Middle frontal gyrus (tissue), 1 donor: ENCODE measurements around the gene FANCM.
"Not testable (repeated sequence)": the region's sequence is repeated elsewhere in the genome, so short reads cannot be mapped to it uniquely, and the experiment has no call there.

Experiments used
- DNase-seq: peaks from one replicate; pipeline ENCODE4 v3.0.0-alpha.2; 2015; ENCODE audit warnings: low spot score; ENCODE audit errors: extremely low spot score

The FANCM gene

DNA sequence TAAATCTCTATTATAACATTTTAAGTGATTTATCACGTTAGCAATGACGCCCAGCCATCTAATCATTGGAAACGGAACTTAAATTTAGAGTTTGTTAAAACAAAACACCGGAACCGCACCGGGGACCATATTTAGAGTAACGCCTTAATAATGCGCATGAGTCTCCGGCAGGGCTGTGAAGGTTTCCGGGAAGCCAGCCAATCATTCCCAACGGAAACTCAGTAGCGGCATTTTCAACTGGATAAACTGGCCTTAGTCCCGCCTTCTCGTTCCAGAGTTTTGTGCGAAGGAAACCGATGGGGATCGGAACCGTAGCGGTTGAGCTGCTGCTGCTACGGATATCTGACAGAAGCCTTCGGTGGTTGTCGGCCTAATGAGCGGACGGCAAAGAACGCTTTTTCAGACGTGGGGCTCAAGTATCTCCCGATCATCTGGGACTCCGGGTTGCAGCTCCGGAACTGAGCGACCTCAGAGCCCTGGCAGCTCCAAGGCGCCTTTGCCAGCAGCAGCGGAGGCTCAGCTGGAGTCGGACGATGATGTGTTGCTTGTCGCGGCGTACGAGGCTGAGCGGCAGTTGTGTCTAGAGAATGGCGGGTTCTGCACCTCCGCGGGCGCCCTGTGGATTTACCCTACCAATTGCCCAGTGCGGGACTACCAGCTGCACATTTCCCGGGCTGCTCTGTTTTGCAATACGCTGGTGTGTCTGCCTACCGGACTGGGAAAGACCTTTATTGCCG is at the start of gene FANCM:
FANCM (plus strand) TSS at position 272 of the 737 bp plus-strand sequence; CDS start at position 374, 102 bp downstream.
- DNase-seq, result peak; percentile 93

DNA sequence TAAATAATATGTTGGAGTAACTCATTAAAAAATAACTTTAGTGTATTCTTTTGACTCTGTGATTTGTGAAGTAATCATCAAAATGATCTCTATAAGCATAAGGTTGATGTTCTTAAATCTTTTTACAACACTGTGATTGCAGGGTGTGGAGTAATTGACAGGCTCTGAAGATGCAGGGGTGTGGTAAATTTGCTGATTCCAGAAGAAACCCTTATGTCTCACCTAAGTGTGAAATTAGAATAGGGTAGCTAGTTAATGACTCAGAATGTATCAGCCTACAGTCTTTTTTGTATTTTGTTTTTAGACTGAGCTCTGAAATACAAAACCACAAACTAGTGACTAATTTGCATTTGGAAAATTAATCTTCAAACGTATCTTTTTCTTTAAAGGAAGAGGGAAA is 45.9 kb upstream of the FANCM start:
- no peak for DNase-seq

- no peak for DNase-seq
Observed at GRCh38 chr14:45091710-45092109, 44.0 kb upstream of the FANCM start.

DNA sequence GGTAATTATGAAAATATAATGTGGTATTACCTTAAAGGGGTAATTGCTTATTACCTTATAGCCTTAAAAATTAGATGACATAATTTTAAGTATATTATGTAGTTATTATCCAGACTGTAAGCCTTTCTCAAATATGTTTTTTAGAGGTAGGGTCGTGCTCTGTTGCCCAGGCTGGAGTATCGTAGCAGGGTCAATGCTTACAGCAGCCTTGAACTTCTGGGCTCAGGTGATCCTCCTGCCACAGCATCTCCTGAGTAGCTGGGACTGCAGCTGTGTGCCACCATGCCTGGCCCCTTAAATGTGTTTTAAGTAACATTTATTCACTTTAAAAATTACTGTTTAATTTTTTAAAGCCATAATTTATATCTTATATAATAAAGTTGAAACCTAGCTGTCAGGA is 41.5 kb upstream of the FANCM start:
- DNase-seq, result no peak

GRCh38 chr14:45095143-45095542 is 40.6 kb upstream of the FANCM start:
- no peak for DNase-seq

DNA sequence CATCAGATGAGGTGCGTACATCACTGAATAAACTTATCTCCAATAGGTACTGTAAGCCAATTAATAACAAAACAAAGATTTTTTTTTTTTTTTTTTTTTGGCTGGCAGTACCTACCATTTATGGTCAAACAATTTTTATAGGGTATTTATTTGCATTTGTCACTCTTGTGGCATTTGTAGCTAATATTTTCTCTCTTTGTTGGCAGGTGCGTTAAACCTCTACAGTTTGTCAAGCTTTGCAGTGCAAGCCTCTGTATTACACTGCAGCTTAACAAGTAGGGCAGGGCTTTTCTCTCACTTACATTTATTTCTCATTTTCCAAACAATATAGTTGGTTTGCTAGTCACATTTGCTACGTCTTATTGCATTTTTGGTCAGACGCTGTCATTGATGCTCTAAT is 39.5 kb upstream of the FANCM start:
- DNase-seq, result no peak

DNA sequence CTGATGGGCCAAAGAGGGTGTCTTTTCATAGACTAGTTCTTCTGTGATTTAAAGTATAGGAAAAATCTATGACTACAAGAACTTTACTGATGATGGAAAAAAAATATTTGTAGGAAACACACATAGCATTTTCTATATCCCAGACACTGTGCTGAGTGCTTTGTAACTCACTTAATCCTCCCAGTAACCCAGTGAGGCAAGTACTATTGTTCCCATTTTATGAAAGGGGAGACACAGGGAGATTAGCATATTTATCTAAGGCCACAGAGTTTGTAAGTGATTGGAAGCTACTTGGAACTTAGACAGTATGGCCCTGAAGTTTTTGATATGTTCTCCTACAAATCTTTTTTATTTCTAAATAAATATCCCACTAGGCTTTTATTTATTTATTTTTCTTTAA is 31.9 kb upstream of the FANCM start:
- no peak for DNase-seq

GRCh38 chr14:45104561-45104960 is 31.2 kb upstream of the FANCM start:
- no peak for DNase-seq

- no peak for DNase-seq
Observed at GRCh38 chr14:45112896-45113781, 22.6 kb upstream of the FANCM start.

DNA sequence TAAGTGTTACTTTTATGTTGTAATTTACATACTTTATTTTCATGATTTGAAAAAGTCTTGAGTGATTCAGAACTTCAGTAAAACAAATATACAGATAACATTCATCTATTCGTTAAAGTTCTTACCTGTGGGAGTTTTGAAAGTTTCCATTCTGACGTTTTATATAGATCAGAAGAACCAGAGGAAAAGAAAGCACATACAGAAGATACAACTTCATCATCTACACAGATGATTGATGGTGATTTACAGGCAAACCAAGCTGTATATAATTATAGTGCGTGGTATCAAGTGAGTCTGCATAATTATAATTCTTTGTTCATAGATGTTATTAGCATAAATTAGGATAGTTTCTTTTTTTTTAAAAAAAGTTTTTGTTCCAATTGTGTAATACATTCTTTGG is 21.4 kb upstream of the FANCM start:
- no peak for DNase-seq

DNA sequence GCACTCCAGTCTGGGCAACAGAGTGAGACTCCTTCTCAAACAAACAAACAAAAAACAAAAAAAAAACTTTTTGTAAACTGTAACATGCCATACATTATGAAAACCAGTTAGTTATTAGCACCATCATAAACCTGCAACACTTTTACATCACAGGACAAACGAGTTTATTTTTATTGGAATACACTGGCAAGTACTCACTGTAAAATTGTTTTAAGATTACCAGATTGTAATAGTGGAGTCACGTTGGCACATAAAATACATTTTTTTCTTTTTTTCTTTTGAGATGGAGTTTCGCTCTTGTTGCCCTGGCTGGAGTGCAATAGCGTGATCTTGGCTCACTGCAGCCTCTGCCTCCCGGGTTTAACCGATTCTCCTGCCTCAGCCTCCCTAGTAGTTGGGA is 17.1 kb upstream of the FANCM start:
- no peak for DNase-seq

GRCh38 chr14:45120096-45120495 is 15.6 kb upstream of the FANCM start:
- no peak for DNase-seq

GRCh38 chr14:45123271-45123670 is 12.5 kb upstream of the FANCM start:
- DNase-seq, result no peak

DNA sequence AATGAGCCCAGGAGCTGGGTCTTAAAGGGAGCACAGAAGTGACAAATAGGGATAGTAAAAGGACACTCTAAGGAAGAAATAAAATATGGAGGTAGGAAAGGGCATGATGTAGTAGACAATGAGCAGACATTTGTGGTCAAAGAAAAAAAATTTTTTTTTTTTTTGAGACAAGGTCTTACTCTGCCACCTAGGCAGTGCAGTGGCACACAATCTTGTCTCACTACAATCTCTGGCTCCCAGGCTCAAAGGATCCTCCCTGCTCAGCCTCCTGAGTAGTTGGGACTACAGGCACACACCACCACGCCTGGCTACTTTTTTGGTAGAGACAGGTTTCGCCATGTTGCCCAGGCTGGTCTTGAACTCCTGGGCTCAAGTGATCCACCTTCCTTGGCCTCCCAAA is 10.0 kb upstream of the FANCM start:
- DNase-seq, result no peak

DNA sequence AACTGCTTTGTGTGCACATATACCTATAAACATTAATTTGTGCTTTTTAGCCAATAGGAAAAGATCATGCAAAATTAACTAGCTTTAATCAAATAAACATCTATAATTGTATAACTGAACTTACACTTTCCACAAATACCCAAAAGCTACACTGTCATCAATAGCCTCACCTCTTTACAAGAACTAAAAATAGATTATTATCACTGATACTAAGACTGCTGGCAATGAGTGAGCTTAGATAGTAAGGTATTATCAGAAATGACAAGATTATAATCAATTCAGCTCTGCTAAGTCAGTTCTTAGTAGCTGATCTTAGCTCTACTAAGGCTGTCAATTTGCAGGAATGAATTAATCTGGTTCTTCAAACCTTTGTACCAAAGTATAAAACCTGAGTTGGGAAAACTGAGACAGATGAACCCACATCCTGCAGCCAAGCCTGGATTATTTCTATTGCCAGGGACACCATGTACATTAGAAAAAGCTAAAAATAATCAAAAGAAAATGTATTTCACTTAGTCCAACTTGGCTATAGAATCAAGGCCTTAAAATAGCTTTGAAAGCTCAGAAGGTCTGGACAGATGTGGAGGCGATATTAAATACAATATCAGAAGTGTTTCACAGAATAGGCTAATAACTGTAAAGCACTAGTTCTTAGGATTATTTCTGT is 6.6 kb upstream of the FANCM start:
- DNase-seq, result no peak

GRCh38 chr14:45133683-45134050 is 2.1 kb upstream of the FANCM start:
- no peak for DNase-seq

DNA sequence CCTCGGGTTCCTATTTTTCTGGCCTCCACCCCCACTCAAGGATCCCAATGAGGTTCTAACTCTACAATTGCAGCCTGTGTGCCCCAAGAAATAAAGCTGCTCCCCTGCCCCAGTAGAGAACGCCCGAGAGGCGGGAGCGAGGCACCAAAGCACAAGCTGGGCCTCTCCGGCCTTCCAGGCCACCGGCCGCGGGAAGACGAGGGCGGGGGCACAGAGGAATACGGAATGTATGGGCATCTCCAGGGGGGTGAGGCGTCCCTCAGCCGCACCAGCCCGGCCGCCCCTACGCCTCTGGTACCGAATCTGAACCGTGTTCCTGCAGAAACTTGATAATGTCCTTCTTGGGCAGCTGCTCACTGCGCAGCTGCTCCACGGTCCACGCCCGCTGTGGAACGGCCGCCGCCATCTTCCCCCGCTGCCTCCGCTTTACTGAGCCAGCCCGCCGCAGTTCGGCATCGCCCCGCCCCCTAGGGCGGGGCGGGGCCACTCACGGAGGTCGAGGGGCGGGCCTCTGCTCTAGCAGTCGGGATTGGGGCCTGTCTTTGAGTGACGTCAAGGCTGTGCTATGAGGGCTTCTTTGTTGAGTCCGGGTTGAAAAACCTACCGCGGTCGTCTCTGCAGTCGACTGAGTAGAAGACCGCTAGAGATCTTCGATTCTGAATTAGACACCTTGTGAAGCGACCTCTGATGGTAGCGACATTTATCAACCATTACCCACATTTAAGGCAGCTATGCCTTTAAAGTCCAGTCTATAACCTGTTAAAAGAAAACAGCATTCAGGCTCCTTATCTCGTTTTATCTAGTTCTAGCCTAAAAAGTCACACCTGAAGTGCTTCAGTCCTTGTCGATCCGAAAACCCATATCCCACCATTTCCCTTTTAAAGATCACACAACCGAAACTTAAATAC is 1.4 kb upstream of the FANCM start, which contains the start of gene FKBP3:
FKBP3 (minus strand) TSS at position 431 of the 908 bp plus-strand sequence; CDS start at position 406, 25 bp downstream.
- DNase-seq, result peak; percentile 99

- no peak for DNase-seq
Observed at GRCh38 chr14:45135156-45135555, 574 bp upstream of the FANCM start.

GRCh38 chr14:45136399-45136798 is 669 bp downstream of the FANCM start:
- no peak for DNase-seq

- no peak for DNase-seq
Observed at GRCh38 chr14:45140661-45141187, 5.0 kb downstream of the FANCM start.

- not testable (repeated sequence) for DNase-seq
Observed at GRCh38 chr14:45142083-45142482, 6.4 kb downstream of the FANCM start.
